ENCODE results near the gene COQ6.

GRCh38 chr14:73937012-73937411 is 13.1 kb upstream of the COQ6 start:
- TF ChIP-seq CTCF (IDR thresholded peaks at IDR 0.05 in 4 of 5, conservative IDR thresholded peaks at IDR 0.05 in 1 of 5): no peak
- TF ChIP-seq POLR2A (IDR thresholded peaks at IDR 0.05): no peak

Measured in gastrocnemius medialis (tissue), 4 donors.